CD4-positive, alpha-beta T cell (primary cell): ENCODE measurements around the gene CSPG4. TPM values are rescaled to one million over a fixed set of nuclear protein-coding genes. Genes with fewer than 3 reads are reported as not detected.
A peak's percentile ranks its signal among the peaks of the same experiment; 100 is the strongest.

Source experiments
- ATAC-seq: fragments of 200-7000 bp; cut with Tn5 transposase; one replicate; pipeline ENCODE4 v1.10.0; 2022; ENCODE audit warnings: mild to moderate bottlenecking; ENCODE audit not compliant: poor library complexity
- CTCF ChIA-PET: fragments of 350-600 bp; sonication (Branson Sonifier 250); formaldehyde crosslinking; loops from one replicate; lab custom pipeline; 2021; ENCODE audit warnings: antibody characterized with exemption, inconsistent platforms; lab: Charles Lee
- POLR2A ChIA-PET: fragments of 350-600 bp; sonication (Branson Sonifier 250); formaldehyde crosslinking; loops from one replicate; lab custom pipeline; 2021; ENCODE audit warnings: antibody characterized with exemption, inconsistent platforms; lab: Charles Lee
- DNase-seq, 14 experiments: peaks; one replicate each; pipeline ENCODE4 v3.0.0-alpha.2; 2013 to 2020; ENCODE audit warnings: mixed read lengths in 2 of 14
- H3K27ac ChIP-seq, 2 donors: one replicate each; pipeline versions ENCODE4 v1.5.1 to v1.7.0; 2013; ENCODE audit warnings: low read length in 2 of 2, low read depth in 1 of 2, mild to moderate bottlenecking in 1 of 2
- H3K27me3 ChIP-seq, 2 experiments: 1 replicate in 1 of 2; 2 replicates in 1 of 2; pipeline versions ENCODE4 v1.6.1 to v1.7.0; 2013; ENCODE audit warnings: low read length in 2 of 2, control low read depth in 1 of 2, mild to moderate bottlenecking in 1 of 2, moderate library complexity in 1 of 2; ENCODE audit not compliant: insufficient read depth in 2 of 2, control insufficient read depth in 1 of 2
- H3K36me3 ChIP-seq: one replicate; pipeline ENCODE4 v1.6.1; 2013; ENCODE audit warnings: low read length, control low read depth; ENCODE audit not compliant: insufficient read depth
- H3K4me1 ChIP-seq: one replicate; pipeline ENCODE4 v1.6.1; 2013; ENCODE audit warnings: low read length, control low read depth; ENCODE audit not compliant: insufficient read depth
- H3K4me3 ChIP-seq: one replicate; pipeline ENCODE4 v1.5.1; 2013; ENCODE audit warnings: mild to moderate bottlenecking, low read length, moderate library complexity
- H3K9me3 ChIP-seq, 2 experiments: 1 replicate in 1 of 2; 2 replicates in 1 of 2; pipeline versions ENCODE4 v1.6.1 to v1.7.0; 2013; ENCODE audit warnings: low read length in 2 of 2, mild to moderate bottlenecking in 2 of 2, control low read depth in 1 of 2, moderate library complexity in 1 of 2; ENCODE audit not compliant: control insufficient read depth in 1 of 2, insufficient read depth in 1 of 2
- H3K27ac Mint-ChIP-seq: one replicate; pipeline ENCODE4 v1.8.0; 2020; ENCODE audit warnings: mixed read lengths
- H3K27me3 Mint-ChIP-seq: one replicate; pipeline ENCODE4 v1.8.0; 2021; ENCODE audit warnings: mixed read lengths
- H3K36me3 Mint-ChIP-seq: one replicate; pipeline ENCODE4 v1.8.0; 2021; ENCODE audit warnings: low read depth, mixed read lengths
- H3K4me1 Mint-ChIP-seq: one replicate; pipeline ENCODE4 v1.8.0; 2021; ENCODE audit warnings: low read depth, mixed read lengths
- H3K4me3 Mint-ChIP-seq: one replicate; pipeline ENCODE4 v1.8.0; 2020; ENCODE audit warnings: mild to moderate bottlenecking, mixed read lengths
- H3K9me3 Mint-ChIP-seq: one replicate; pipeline ENCODE4 v1.8.0; 2020; ENCODE audit warnings: mixed read lengths
- CTCF ChIP-seq: fragments of 200-600 bp; IDR thresholded peaks from one replicate; pipeline ENCODE4 v1.8.0; 2022; ENCODE audit warnings: antibody characterized with exemption, mild to moderate bottlenecking
- intact Hi-C, 2 experiments: fragments of 100-400 bp; cut with DNase I in 1 of 2; cut with micrococcal nuclease in 1 of 2; formaldehyde crosslinking; loops; one replicate each; pipeline versions ENCODE4 v1.15.1 to v1.9.0; 2023 to 2025; cut with DNase I, micrococcal nuclease
- total RNA-seq, 174 experiments: library from RNA in 2 of 174; stranded (reverse) in 2 of 174; gene quantifications; one replicate each; pipeline ENCODE4 v1.2.3 and lab custom pipeline; 2021 to 2026

CSPG4 gene
- total RNA-seq, 2 experiments from 2014 or later: not detected

- Histone ChIP-seq H3K9me3 (no peaks in the 10 kb centered on the region), H3K36me3 (no peaks in the 10 kb centered on the region), H3K27ac (no peak overlapping the region), H3K4me3 (peak overlapping the region; percentile 84), H3K27me3 (no peaks in the 10 kb centered on the region), H3K4me1 (peaks cover 41% of the 10 kb centered on the region)
- Mint-ChIP-seq H3K9me3 (no peaks in the 10 kb centered on the region), H3K27me3 (no peaks in the 10 kb centered on the region), H3K4me1 (peaks cover 31% of the 10 kb centered on the region), H3K36me3 (no peaks in the 10 kb centered on the region), H3K4me3 (peak overlapping the region; percentile 86), H3K27ac (no peak overlapping the region)
- DNase-seq: no peak
- POLR2A ChIA-PET: interaction anchor here (1.1 to 2.9 kb wide), 13 partner anchors 8 to 301 kb away, joined by 3 to 31 read pairs (median 7); partner anchors contain the start of genes IMP3, MAN2C1, NEIL1 and PTPN9
- intact Hi-C loops: loop anchor here in 1 of 2 experiments (10.0 kb wide), 2 partner anchors 1034 to 1104 kb away; partner anchors contain the start of genes ARID3B and CLK3
- CTCF ChIA-PET: interaction anchor here (0.6 to 1.7 kb wide), 4 partner anchors 10 to 140 kb away, joined by 3 to 6 read pairs (median 4); partner anchors contain the start of gene PTPN9
- ATAC-seq: peak; percentile 18
- TF ChIP-seq CTCF: no peak
Measured at GRCh38 chr15:75648156-75649000, 64.3 kb downstream of the CSPG4 start.

GRCh38 chr15:75647370-75648155, 65.1 kb downstream of the CSPG4 start, which contains the start of gene SNX33:
Gene SNX33, plus strand, starts transcription at chr15:75647912. Its CDS starts 1,191 bp downstream, at chr15:75649103.
- Mint-ChIP-seq H3K27ac (peak within 1 kb of the TSS; percentile 42), H3K27me3 (no peaks in the 10 kb centered on the region), H3K36me3 (no peaks in the 10 kb centered on the region), H3K9me3 (no peaks in the 10 kb centered on the region), H3K4me3 (peak within 1 kb of the TSS; percentile 86), H3K4me1 (peaks cover 31% of the 10 kb centered on the region)
- Histone ChIP-seq H3K27me3 (no peaks in the 10 kb centered on the region), H3K4me1 (peaks cover 41% of the 10 kb centered on the region), H3K36me3 (no peaks in the 10 kb centered on the region), H3K9me3 (no peaks in the 10 kb centered on the region), H3K4me3 (peak within 1 kb of the TSS; percentile 84), H3K27ac (peak within 1 kb of the TSS in 1 of 2 donors; percentile 1)
- DNase-seq (peak; percentile 10 to 75 (median 38)), ATAC-seq (peak; percentile 68)
- TF ChIP-seq CTCF: no peak
- ChIA-PET POLR2A (interaction anchor here (0.8 to 2.9 kb wide), 15 partner anchors 9 to 300 kb away, joined by 3 to 31 read pairs (median 7); partner anchors contain the start of genes MAN2C1, NEIL1, PTPN9 and SIN3A), CTCF (interaction anchor here (0.6 to 1.7 kb wide), 5 partner anchors 10 to 139 kb away, joined by 3 to 6 read pairs (median 4); partner anchors contain the start of gene PTPN9)
- intact Hi-C loops: loop anchor here in 1 of 2 experiments (10.0 kb wide), 2 partner anchors 1033 to 1103 kb away; partner anchors contain the start of genes ARID3B and CLK3

- no peaks in the 10 kb centered on the region for H3K27me3 ChIP-seq
- peak overlapping the region; percentile 42 for H3K27ac Mint-ChIP-seq
- ChIA-PET CTCF (interaction anchor here (0.8 to 1.7 kb wide), 2 partner anchors 127 to 139 kb away, joined by 3 to 6 read pairs; no protein-coding TSS in a partner anchor), POLR2A (interaction anchor here (0.8 to 2.9 kb wide), 15 partner anchors 8 to 299 kb away, joined by 3 to 31 read pairs (median 7); partner anchors contain the start of genes MAN2C1, NEIL1, PTPN9 and SIN3A)
- ATAC-seq (peak; percentile 25), DNase-seq (peak in 2 of 14 experiments; percentile 30)
- H3K4me1 ChIP-seq: peaks cover 37% of the 10 kb centered on the region
- H3K36me3 ChIP-seq: no peaks in the 10 kb centered on the region
- intact Hi-C loops: loop anchor here in 1 of 2 experiments (10.0 kb wide), 2 partner anchors 1032 to 1102 kb away; partner anchors contain the start of genes ARID3B and CLK3
- H3K9me3 ChIP-seq: no peaks in the 10 kb centered on the region
- H3K9me3 Mint-ChIP-seq: no peaks in the 10 kb centered on the region
- H3K27me3 Mint-ChIP-seq: no peaks in the 10 kb centered on the region
- peak overlapping the region in 1 of 2 donors; percentile 1 for H3K27ac ChIP-seq
- peak overlapping the region; percentile 84 for H3K4me3 ChIP-seq
- H3K4me1 Mint-ChIP-seq: peaks cover 30% of the 10 kb centered on the region
- TF ChIP-seq CTCF: no peak
- peak overlapping the region; percentile 85 for H3K4me3 Mint-ChIP-seq
- no peaks in the 10 kb centered on the region for H3K36me3 Mint-ChIP-seq
Measured at GRCh38 chr15:75646944-75647364, 65.7 kb downstream of the CSPG4 start.
